HG03439 (cell line): ENCODE results near the gene ITGB7.

Experiments
- ATAC-seq: cut with Tn5 transposase; IDR thresholded peaks from one replicate; pipeline ENCODE4 v1.9.1; 2021; ENCODE audit warnings: mild to moderate bottlenecking, moderate library complexity; ENCODE audit not compliant: unreplicated experiment

ITGB7 gene, protein sequence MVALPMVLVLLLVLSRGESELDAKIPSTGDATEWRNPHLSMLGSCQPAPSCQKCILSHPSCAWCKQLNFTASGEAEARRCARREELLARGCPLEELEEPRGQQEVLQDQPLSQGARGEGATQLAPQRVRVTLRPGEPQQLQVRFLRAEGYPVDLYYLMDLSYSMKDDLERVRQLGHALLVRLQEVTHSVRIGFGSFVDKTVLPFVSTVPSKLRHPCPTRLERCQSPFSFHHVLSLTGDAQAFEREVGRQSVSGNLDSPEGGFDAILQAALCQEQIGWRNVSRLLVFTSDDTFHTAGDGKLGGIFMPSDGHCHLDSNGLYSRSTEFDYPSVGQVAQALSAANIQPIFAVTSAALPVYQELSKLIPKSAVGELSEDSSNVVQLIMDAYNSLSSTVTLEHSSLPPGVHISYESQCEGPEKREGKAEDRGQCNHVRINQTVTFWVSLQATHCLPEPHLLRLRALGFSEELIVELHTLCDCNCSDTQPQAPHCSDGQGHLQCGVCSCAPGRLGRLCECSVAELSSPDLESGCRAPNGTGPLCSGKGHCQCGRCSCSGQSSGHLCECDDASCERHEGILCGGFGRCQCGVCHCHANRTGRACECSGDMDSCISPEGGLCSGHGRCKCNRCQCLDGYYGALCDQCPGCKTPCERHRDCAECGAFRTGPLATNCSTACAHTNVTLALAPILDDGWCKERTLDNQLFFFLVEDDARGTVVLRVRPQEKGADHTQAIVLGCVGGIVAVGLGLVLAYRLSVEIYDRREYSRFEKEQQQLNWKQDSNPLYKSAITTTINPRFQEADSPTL

DNA sequence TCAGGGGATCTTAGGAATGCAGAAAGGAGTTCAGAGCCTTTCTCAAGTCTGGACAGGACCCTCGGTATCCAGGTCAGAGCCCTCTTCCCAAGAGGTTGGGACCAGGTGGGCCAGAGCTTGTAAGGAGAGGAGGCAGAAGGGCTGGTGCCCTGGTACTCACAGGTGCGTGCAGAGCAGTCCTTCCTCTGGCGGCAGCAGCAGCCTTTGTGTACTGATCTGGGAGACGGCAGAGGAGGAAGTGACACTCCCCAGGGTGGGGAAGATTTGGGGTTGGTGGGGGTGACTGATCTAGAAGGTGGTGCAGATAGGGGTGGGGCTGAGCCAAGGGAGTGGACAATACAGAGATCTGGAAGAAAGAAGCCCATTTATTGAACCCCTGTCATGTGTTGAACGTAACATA lies at the start of gene ITGB7:
ITGB7 (minus strand) TSS at position 210 of the 400 bp plus-strand sequence. CDS start 6,808 bp downstream, outside the sequence.
- ATAC-seq = no peak

DNA sequence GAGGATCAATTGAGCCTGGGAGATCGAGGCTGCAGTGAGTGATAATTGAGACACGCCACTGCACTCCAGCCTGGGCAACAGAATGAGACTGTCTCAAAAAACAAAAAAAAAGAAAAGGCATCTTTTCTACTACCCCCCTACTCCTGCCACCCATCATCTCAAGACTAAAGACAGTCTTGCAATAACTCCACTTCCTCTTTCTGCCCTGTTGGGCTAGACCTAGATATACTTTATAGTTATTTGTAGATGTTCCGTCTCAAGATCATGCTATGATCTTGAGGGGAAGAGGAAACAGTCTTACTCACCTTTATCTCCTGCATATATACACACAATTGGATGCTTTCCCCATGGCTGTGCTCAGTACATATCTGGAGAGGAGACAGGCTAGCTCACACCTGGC lies 48.9 kb upstream of the ITGB7 start:
- ATAC-seq = no peak

DNA sequence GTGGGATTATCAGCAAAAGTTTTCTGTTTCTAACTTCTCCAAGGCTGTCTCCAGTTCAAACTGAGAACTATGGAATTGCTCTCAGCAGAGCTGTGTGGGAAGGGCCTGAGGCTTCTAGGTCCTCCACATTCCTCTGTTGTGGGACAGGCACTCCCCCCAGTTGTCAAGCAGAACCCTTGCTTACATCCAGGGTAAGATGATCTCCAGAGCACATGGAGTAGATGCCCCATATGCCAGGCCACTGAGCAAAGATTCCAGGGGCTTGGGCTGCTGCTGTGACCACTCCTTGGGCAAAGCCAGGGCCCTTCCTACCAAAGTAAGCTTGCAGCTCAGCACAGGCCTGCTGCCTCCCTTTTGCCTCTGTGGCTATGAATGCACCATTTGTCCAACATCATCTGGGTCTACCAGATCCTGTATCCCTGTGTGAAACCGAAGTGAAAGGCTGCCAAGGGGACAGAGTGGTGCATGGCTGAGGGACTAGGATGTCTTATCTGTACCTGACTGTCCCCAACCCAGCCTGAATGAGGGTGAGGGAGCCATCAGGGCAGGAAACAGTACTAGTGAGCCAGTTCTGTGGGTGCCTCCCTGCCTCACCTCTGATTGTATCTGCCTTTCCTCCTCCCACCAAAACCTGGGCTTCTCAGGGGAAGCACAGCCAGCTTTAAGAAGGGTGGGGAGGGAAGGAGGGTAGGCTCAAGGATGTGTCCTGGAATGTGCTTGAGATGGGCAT lies 47.9 kb upstream of the ITGB7 start:
- ATAC-seq = no peak

DNA sequence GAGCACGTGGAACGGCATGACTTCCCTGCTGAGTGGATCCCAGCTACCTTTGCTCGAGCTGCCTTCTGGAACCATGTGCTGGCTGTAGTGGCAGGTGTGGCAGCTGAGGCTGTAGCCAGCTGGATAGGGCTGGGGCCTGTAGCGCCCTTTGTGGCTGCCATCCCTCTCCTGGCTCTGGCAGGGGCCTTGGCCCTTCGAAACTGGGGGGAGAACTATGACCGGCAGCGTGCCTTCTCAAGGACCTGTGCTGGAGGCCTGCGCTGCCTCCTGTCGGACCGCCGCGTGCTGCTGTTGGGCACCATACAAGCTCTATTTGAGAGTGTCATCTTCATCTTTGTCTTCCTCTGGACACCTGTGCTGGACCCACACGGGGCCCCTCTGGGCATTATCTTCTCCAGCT lies 46.2 kb upstream of the ITGB7 start:
- no peak for ATAC-seq

GRCh38 chr12:53252349-53252916 lies 45.4 kb upstream of the ITGB7 start:
- ATAC-seq = no peak

- peak; percentile 77 for ATAC-seq
These were observed 44.7 kb upstream of the ITGB7 start for GRCh38 chr12:53251477-53252348.

DNA sequence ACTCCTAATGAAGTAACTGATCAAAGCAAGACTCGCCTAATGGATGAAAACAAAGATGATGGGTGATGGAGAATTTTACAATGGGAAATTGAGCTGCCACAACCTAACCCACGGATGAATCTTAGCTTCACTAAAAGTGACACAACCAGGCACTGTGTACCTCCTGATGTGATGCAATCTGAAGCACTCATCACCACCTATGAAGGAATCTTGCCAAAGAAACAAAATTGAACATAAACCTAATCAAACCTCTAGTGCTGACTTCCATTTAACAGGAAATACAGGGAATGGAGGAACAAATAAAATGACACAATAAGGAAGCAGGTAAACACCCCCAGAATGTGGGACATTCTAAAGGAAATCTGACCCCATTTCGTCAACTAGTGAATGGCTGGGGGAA lies 38.2 kb upstream of the ITGB7 start:
- no peak for ATAC-seq

- no peak for ATAC-seq
These were observed 37.3 kb upstream of the ITGB7 start for GRCh38 chr12:53244337-53244736.

DNA sequence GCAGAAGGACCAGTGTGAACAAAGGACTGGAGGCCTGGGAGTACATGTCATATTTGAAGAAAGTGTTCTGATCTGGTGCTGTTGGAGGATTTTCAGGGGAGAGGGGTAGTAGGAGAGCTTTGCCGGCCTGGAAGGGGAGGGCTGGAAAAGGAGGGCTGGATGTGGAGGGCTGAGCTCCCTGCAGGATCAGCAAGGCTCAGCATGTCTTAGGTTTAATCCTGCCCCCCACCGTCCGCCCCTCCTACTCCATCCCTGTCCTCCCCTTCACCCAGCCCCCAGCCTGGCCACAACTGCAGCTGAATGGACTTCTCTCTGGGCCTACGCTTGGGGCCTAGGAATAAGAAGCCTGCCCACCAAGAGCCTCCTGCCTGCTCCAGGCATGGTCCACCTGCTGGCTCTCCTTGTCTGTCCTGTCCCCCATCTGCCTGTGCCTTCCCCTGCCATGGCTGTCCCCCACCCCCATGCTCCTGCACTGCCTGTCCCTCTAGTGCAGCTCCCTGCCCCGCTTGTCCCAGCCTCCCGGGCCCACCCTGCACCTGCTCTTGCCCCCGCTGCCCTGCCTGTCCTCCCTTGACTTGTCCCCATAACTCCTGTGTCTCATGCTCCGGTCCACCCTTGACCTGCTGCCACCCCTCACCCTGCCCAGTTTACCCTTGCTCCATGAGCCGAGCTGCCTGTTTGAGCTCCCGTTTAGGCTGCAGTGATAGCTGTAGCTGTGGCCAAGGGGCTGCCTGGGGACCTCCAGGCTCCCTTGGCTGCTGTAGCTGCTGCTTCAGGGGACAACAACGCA lies 34.8 kb upstream of the ITGB7 start:
- ATAC-seq = no peak

GRCh38 chr12:53239643-53240258 lies 32.7 kb upstream of the ITGB7 start:
- ATAC-seq = no peak

DNA sequence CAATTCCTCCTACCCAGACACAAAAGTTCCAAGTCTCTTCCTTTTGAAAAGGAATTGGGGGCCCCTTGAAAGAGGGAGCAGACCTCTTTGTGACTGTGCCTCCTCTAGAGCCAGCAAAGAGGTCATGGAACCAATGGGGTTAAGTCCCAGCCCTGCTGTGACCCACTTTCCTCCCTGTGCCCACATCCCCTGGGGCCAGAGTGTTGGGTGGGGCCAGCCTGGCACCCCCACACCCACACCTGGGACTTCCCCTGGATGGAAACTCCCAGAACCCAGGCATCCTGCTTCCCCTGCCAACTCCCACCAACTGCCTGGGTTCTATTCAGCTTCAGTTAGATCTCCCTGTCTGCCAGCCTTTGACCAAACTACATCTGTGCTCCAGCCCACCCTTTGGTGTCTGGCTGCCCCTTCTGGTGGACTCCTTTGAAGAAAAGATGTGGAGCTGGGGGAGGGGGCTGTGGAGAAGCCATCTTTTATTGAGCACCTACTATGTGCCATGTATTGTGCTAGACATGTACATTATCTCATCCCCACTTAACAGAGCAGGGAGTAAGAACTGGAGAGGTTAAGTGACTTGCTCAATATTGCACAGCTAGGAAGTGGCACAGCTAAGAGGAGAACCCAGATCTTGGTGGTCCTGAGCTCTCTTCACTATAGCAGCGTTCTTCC lies 29.5 kb upstream of the ITGB7 start:
- ATAC-seq = no peak

GRCh38 chr12:53235742-53236442 lies 28.8 kb upstream of the ITGB7 start:
- ATAC-seq = no peak

GRCh38 chr12:53235164-53235563 lies 28.1 kb upstream of the ITGB7 start:
- ATAC-seq = no peak

DNA sequence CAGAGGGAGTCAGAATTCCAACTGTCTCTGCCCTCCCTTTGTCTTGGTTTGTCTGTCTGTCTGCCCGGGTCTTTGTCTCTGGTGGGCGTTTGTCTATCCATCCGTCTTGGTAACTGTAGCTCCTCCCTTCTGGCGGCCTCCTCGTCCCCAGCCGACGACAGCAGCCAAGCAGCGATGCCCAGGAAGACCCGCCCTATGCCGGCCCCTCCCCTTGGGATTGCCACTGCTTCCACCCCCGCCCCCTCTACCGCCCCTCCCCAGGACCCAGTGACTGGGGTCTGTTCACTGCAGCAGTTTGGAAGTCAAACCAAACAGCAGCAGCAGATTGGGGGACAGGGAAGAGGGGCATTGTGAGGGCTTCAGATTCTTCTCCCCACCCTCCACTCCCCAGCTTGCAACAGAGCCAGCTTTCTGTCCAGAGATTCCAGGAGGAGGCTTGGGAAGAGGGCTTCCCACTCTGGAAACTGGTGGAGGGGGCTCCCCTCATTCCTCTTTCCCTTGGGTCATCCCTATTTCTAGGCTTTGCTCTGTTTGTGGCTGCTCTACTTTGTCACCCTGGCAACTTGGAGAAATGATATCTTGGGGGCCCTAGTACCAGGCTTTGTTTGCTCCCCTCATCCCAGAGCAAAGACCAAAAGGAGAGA lies 27.3 kb upstream of the ITGB7 start:
- no peak for ATAC-seq

DNA sequence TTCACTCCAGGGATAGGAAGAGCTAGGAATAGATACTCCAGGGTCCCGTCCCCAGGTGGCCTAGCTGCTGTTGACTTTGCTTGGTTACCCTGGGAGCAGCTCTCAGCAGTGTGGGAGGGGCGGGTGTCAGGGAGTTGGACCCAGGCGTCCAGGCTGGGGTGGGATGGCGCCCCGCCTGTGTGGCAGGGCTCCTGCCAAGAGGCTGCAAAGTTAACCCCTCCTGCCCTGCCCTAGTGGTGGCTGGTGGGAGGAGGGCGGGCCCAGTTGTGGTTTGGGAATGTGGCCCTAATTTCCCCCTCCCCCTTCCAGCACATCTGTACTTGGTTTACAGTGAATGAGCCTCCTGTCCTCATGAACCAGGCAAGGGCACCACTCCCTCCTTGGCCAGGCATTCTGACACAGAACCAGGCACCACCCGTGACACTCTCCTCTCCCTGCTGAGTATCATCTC lies 26.6 kb upstream of the ITGB7 start:
- no peak for ATAC-seq

GRCh38 chr12:53232646-53233461 lies 25.8 kb upstream of the ITGB7 start:
- ATAC-seq = no peak
